ENCODE measurements around the gene ECSIT. TPM values are rescaled to one million over a fixed set of nuclear protein-coding genes. Genes with fewer than 3 reads are reported as not detected.
A peak's percentile ranks its signal among the peaks of the same experiment; 100 is the strongest.
"Not testable (repeated sequence)": the region's sequence is repeated elsewhere in the genome, so short reads cannot be mapped to it uniquely, and the experiment has no call there.

The ECSIT gene
- total RNA-seq, 1 donor from 2014 or later, result 27.5 TPM

DNA sequence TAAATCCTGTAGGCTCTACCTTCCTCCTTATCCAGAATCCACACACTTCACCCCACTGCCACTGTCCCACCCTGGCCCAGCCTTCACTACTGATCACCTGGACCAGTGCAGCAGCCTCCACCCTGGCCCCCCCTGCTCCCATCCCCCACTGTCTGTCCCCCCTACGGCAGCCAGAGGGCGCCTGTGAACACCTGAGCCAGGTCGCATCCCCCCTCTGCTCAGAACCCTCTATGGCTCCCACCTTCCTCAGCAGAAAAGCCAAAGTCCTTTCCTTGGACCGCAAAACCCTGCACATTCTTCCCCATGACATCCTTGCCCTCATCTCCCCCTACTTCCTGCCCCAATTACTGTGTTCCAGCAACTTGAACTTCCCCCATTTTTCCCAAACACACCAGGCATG is 68.7 kb downstream of the ECSIT start:
- no peaks in the 10 kb centered on the region for H3K27me3 ChIP-seq
- H3K36me3 ChIP-seq, result no peaks in the 10 kb centered on the region
- H3K4me1 ChIP-seq, result no peaks in the 10 kb centered on the region
- intact Hi-C loops (cut with DNase I), result no loop called here
- H3K9me3 ChIP-seq, result no peaks in the 10 kb centered on the region
- TF ChIP-seq, protein P1, sequence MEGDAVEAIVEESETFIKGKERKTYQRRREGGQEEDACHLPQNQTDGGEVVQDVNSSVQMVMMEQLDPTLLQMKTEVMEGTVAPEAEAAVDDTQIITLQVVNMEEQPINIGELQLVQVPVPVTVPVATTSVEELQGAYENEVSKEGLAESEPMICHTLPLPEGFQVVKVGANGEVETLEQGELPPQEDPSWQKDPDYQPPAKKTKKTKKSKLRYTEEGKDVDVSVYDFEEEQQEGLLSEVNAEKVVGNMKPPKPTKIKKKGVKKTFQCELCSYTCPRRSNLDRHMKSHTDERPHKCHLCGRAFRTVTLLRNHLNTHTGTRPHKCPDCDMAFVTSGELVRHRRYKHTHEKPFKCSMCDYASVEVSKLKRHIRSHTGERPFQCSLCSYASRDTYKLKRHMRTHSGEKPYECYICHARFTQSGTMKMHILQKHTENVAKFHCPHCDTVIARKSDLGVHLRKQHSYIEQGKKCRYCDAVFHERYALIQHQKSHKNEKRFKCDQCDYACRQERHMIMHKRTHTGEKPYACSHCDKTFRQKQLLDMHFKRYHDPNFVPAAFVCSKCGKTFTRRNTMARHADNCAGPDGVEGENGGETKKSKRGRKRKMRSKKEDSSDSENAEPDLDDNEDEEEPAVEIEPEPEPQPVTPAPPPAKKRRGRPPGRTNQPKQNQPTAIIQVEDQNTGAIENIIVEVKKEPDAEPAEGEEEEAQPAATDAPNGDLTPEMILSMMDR (IDR thresholded peaks at IDR 0.05), result peak in 1 of 3 experiments; percentile 8
- no peak overlapping the region for H3K27ac ChIP-seq
- no peak overlapping the region for H3K4me3 ChIP-seq
- no peak for DNase-seq (ENCODE audit: low spot score in 2 of 2)

DNA sequence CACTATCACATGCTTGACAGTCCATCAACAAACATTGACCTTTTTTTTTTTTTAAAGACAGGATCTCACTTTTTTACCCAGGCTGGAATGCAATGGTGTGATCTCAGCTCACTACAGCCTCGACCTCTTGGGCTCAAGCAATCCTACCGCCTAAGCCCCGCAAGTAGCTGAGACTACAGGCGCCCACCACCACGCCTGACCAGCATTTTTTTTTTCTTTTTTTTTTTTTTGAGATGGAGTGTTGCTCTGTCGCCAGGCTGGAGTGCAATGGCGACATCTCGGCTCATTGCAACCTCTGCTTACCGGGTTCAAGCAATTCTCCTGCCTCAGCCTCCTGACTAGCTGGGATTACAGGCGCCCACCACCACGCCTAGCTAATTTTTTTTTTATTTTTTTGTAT is 70.0 kb downstream of the ECSIT start:
- intact Hi-C loops (cut with DNase I), result not testable (repeated sequence)

DNA sequence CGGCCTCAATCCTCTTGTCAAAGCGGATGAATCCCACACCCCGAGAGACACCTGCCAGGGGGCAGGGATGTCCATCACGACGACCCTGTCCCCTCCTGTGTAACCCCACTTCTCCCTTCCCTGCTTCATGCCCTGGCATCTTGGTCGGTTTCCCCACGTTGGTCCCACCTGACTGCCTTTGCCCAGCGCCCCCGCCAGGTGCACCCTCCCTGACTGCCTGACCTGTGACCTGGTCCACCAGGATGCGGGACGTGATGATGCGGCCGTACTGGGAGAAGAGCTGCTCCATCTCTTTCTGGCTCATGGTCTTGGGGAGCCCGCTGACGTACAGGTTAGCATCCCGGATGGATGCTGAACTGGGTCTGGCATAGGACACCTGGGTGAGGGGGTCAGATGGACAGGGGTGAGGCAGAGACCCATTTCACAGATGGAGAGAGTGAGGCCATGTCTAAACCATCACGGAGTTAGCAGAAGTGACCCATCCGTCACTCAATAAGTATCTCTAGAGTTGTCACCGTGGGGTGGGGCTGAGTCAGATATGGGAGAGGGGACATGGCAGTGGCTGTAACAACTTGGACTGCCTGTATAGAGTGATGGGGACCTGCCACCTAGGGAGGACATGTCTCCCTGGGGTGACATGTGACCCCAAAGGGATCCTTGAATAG is 70.6 kb downstream of the ECSIT start:
- intact Hi-C loops (cut with DNase I), result no loop called here
- Histone ChIP-seq H3K4me1 (no peaks in the 10 kb centered on the region), H3K36me3 (no peaks in the 10 kb centered on the region), H3K27me3 (no peaks in the 10 kb centered on the region), H3K9me3 (no peaks in the 10 kb centered on the region), H3K4me3 (no peak overlapping the region), H3K27ac (no peak overlapping the region)
- TF ChIP-seq, protein P1 (IDR thresholded peaks at IDR 0.05), result no peak
- no peak for DNase-seq (ENCODE audit: low spot score in 2 of 2)

More for the DNA sequence above, 70.0 kb downstream of the ECSIT start:
- H3K4me1 ChIP-seq; H3K4me3 ChIP-seq; H3K27me3 ChIP-seq; H3K9me3 ChIP-seq; DNase-seq (ENCODE audit: low spot score in 2 of 2); H3K27ac ChIP-seq; H3K36me3 ChIP-seq: not testable (repeated sequence)

DNA sequence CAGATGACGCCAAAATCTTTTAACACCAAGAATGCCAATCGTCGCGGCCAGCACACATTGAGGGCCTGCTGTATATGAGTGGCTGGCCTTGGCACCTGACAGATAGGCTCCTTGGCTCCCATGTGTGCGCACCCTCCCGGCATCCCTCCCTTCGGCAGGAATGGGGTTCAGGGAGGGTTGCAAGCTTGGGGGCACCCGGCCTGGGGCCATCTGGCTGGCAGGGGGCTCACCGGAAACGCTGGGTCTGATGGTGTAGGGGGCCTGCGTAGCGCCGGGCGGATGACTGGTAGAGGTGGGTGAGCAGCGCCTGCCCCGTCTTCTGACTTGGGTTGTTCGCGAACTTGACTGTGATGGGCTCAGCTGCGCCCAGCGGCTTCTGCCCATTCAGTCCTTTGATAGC is 71.1 kb downstream of the ECSIT start:
- no peak overlapping the region for H3K27ac ChIP-seq
- H3K36me3 ChIP-seq, result no peaks in the 10 kb centered on the region
- H3K4me1 ChIP-seq, result no peaks in the 10 kb centered on the region
- no peak overlapping the region for H3K4me3 ChIP-seq
- intact Hi-C loops (cut with DNase I), result no loop called here
- DNase-seq (ENCODE audit: low spot score in 2 of 2), result no peak
- H3K9me3 ChIP-seq, result no peaks in the 10 kb centered on the region
- TF ChIP-seq, protein P1 (IDR thresholded peaks at IDR 0.05), result no peak
- H3K27me3 ChIP-seq, result no peaks in the 10 kb centered on the region

DNA sequence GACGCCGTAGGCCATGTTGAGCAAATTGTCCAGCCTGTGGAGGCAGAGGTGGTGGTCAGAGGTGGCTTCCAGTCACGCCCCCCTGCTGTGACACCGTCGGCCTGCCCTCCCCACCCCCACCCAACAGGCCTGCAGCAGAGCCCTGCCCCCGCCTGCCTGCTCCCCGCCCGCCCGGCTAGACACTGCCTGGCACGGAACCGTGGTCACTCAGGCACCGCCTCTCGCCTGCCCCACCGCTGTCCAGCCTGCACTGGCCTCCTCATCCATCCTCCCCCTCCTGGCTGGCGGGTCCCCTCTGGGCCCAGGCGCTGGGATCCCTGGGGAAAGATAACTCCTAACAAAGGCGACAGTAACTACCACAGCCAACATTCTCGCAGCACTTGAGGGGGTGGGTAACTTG is 71.8 kb downstream of the ECSIT start:
- Histone ChIP-seq H3K9me3 (no peaks in the 10 kb centered on the region), H3K27me3 (no peaks in the 10 kb centered on the region), H3K4me3 (no peak overlapping the region), H3K27ac (no peak overlapping the region), H3K4me1 (no peaks in the 10 kb centered on the region), H3K36me3 (no peaks in the 10 kb centered on the region)
- TF ChIP-seq, protein P1 (IDR thresholded peaks at IDR 0.05), result no peak
- DNase-seq (ENCODE audit: low spot score in 2 of 2), result no peak
- intact Hi-C loops (cut with DNase I), result no loop called here

DNA sequence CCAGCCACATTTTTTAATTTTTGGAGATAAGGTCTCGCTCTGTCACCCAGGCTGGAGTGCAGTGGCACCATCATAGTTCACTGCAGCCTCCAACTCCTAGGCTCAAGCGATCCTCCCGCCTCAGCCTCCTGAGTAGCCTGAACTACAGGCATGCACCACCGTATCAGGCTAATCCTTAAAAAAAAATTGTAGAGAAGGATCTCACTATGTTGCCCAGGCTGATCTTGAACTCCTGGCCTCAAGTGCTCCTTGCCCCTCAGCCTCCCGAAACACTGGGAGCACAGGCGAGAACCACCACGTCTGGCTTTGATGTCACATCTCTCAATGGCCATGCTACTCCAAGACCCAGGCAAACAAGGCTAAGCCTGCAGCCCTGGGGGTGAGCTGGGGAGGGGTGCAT is 72.3 kb downstream of the ECSIT start:
- intact Hi-C loops (cut with DNase I), result no loop called here
- TF ChIP-seq, protein P1 (IDR thresholded peaks at IDR 0.05), result no peak
- H3K9me3 ChIP-seq, result no peaks in the 10 kb centered on the region
- H3K4me1 ChIP-seq, result no peaks in the 10 kb centered on the region
- H3K27me3 ChIP-seq, result no peaks in the 10 kb centered on the region
- H3K36me3 ChIP-seq, result no peaks in the 10 kb centered on the region
- DNase-seq (ENCODE audit: low spot score in 2 of 2), result no peak
- H3K4me3 ChIP-seq, result no peak overlapping the region
- no peak overlapping the region for H3K27ac ChIP-seq

Other genes with a start within 250 kb of the ECSIT start
- gene TSPAN16, start 233.0 kb downstream of the ECSIT start, total RNA-seq, result not detected
- 33.6 TPM for gene RAB3D, start 189.5 kb downstream of the ECSIT start, total RNA-seq
- 225 TPM for gene TMEM205, start 182.9 kb downstream of the ECSIT start, total RNA-seq
- gene CCDC159, start 182.6 kb downstream of the ECSIT start, total RNA-seq, result 79.0 TPM
- gene PLPPR2, start 173.7 kb downstream of the ECSIT start, total RNA-seq, result 61.4 TPM
- gene SWSAP1, start 154.5 kb downstream of the ECSIT start, total RNA-seq, result 4.5 TPM
- gene EPOR, start 144.8 kb downstream of the ECSIT start, total RNA-seq, result 0.21 TPM
- gene RGL3, start 109.8 kb downstream of the ECSIT start, total RNA-seq, result 63.2 TPM
- not detected for gene ODAD3, start 94.0 kb downstream of the ECSIT start, total RNA-seq
- gene PRKCSH, start 93.5 kb downstream of the ECSIT start, total RNA-seq, result 208 TPM
- gene ELAVL3, start 48.1 kb downstream of the ECSIT start, total RNA-seq, result not detected
- 7.6 TPM for gene ZNF653, start 23.3 kb downstream of the ECSIT start, total RNA-seq
- gene CNN1, start 9.7 kb upstream of the ECSIT start, total RNA-seq, result 477 TPM
- 28.9 TPM for gene ELOF1, start 30.1 kb upstream of the ECSIT start, total RNA-seq
- not detected for gene ACP5, start 48.5 kb upstream of the ECSIT start, total RNA-seq
- 7.6 TPM for gene ZNF627, start 68.3 kb upstream of the ECSIT start, total RNA-seq
- gene ZNF823, start 209.8 kb upstream of the ECSIT start, total RNA-seq, result 5.2 TPM
- 0.85 TPM for gene ZNF441, start 237.9 kb upstream of the ECSIT start, total RNA-seq